UCSD-AML1 (cell line): Measurements from ENCODE around the gene SLC6A15.

Experiments
- DNase-seq: peaks from one replicate; lab custom pipeline; 2025; ENCODE audit not compliant: unreplicated experiment; lab: John Stamatoyannopoulos, UW

SLC6A15 gene

DNA sequence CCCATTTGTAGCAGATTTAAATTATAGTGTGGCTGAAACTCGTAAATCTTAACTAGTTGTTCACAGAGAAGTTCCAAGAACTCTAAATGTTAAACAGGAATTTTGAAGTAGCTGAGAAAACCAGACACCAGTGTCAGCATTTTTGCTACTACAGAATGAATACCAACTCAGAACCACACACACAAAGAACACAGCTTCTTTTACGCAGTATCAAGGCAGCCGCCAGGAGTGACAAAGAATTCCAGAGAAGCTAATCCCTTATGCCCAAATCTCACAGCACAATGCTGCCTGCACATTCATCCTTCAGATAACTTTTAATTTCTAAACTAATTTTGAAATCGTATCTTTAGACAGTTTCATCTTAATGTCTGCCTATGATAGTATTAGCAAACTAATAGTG, 37.4 kb downstream of the SLC6A15 start:
- no peak for DNase-seq

DNA sequence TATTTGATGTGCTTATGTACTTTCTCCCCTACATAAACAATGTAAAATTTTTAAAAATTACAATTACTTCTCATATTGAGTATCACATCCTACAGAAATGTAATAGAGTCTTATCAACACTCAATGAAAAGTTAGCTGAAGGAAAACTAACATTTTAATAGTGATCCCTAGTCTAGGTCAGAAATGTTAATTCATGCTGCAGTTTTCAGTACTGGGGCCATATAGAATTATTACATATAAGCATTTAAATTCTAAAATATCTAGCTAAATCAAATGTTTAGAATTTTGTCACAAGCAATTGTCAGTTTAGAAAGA, 37.8 kb downstream of the SLC6A15 start:
- no peak for DNase-seq

DNA sequence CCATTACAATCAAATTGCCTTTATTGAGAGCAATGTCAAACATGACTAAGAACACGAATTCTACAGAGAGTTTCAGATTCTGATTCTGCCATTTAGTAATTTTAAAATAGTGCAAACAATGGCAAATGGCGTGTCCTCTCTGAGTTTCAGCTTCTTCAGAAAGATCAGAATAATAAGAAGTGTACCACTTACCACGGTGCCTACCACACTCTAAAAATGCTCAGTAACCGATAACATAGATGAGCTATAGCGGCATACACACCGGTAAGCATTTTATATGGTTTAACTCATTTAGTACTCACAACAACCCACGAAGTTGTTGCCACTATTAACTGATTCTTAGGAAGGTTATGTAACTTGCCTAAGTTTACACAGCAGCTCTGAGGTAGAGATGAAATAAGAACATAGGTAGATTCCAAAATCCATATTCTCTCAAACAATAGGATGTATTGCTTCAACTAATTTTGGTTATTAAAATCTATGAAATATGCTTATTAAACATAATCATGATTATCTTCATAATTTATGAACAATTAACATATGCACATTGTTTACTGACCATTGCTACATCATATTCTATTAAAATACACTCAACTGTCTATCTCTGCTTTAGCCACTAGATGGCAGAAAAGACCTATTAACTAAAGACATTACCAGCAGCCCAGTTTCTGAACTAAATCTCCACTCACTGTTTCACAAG, 38.3 kb downstream of the SLC6A15 start:
- no peak for DNase-seq

DNA sequence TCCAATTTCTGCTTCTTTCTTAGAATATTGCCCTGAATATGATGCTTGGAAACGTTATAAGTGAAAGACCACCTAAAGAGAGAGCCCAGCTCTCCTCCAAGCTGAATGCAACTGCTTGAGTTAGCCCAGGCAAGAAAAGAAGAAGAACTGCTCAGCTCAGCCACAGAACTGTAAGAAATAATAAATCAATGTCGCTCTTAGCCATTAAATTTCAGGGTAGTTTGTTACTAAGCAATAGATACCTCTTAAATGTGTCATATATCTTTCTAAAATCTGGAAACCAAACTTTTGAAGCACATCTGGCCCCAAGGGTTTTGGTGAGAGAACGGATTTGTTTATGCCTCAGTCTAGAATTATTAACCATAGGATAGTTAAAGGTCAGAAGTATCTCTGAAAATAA, 50.4 kb downstream of the SLC6A15 start:
- no peak for DNase-seq

DNA sequence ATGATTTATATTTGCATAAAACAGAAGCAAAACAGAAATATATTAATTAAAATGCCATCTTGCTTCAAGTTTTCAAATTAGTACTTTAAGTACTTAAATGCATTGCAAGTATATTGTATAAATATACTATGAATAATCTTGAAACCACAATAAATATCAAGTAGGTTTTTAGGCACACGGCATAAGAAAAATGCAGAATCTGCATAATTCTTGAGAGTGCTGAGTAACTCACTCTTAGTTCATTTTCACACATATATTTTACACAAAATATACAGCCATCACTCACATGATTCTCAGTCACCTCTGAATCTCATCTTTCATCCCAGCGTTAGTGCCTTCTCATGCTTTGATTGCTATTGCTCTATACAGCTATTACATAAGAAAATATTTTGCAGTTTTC, 51.9 kb downstream of the SLC6A15 start:
- no peak for DNase-seq

DNA sequence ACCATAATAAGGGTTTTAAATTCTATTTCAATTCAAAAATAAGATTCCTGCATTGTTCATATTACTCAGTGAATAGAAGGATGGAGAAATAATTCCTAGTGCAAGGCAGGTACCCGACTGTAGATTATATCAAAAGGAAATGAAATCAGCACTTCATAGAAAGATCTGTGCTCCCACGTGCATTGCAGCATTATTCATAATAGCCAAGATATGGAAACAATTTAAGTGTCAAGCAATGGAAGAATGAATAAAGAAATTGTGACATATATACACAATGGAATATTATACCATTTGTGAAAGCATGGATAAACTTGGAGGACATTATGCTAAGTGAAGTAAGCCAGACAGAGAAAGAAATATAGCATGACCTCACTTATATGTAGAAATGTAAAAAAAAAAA, 53.8 kb downstream of the SLC6A15 start:
- no peak for DNase-seq

DNA sequence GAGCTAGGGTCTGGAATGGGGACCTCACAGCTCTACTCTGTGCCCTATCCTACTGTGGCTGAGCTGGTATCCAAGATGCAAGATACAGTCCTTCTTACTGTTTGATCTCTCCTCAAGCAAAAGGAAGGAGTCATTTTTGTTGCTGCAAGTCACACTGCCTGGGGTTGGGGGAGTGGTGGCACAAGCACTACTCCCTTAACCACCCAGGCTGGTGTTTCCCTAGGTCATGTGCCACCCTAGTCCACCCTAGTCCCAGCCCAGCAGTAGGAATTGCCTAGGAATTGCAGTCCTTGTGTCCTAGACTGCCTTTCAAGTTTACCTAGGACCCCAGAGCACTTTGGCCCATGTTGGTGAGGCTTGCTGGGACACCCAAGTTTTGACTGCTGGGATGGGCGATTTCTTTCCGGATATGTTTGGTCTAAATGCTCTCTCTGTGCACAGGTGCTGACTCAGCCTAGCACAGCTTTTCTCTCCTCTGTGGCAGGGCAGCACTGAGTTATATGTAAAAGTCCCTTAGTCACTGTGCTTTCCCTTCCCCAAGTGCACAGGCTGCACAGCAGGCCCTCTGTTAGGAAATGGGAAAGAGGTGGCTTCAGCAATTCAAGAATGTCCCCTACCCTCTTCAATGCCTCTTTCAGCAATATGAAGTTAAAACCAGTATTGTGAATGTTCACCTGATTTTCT, 54.9 kb downstream of the SLC6A15 start:
- no peak for DNase-seq

DNA sequence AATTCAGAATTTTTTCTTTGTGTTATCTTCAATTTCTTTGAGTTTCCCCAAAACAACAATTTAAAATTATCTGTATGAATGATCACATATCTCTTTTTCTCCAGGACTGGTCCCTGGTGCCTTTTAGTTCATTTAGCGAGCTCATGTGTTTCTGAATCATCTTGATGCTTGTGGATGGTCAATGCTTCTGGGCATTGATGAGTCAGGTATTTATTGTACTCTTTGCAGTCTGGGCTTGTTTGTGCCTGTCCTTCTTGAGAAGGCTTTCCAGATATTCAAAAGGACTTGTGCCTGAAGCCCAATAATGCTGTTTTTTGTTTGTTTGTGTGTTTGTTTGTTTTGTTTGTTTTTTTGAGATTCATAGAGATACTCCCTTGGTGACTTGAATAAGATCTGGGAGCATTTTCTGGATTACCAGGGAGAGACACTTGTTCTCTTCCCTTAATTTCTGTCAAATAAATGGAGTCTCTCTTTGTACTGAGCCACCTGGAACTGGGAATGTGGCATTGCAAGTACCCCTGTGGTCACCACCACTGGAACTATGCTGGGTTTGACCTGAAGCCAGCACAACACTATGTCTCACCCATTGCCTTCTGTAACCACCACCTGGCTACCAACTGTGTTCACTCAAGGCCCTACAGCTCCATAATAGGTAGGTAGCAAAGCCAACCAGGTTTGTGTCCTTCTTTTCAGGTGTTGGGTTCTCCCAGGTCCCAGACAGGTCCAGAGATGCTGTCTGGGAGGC, 56.3 kb downstream of the SLC6A15 start:
- DNase-seq = no peak

DNA sequence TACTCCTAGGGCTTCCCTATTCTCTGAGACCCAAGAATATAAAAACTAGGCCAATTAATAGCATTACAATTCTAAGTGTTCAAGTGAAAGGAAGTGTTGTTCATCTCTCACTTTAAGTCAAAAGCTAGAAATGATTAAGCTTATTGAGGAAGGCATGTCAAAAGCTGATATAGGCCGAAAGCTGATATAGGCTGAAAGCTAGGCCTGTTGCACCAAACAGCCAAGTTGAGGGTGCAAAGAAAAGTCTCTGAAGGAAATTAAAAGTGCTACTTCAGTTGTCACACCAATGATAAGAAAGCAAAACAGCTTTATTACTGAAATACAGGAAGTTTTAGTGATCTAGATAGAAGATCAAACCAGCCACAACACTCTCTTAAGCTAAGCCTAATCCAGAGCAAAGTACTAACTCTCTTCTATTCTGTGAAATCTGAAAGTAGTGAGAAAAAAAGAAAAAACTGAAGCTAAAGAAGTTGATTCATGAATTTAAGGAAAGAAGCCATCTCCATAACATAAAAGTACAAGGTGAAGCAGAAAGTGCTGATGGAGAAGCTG, 68.9 kb downstream of the SLC6A15 start:
- no peak for DNase-seq

DNA sequence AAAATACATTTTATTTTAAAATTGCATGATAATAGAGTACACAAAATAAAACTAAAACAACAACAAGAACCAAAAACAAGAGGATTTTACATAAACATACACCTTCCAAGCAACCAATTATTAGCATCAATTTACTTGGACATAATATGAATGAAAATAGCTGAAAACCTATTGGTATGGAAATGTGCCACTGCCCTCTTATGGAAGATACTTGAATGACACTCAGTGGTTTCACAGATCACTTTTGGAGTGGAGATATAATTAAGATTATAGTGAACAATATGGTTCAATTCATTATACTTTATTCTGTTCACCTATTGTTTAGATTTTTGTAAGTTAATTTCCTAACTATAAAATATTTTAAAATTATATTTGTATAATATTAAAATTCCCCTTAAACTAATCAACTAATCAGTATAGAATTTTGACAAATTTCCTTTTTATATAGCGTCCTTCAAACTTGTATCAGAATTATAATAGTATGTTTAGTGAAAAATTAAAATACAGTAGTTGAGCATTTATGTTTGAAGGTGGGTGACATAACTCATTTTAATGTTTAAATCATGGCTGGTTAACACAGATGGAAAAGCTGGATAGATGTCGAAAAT, 70.1 kb downstream of the SLC6A15 start:
- no peak for DNase-seq

DNA sequence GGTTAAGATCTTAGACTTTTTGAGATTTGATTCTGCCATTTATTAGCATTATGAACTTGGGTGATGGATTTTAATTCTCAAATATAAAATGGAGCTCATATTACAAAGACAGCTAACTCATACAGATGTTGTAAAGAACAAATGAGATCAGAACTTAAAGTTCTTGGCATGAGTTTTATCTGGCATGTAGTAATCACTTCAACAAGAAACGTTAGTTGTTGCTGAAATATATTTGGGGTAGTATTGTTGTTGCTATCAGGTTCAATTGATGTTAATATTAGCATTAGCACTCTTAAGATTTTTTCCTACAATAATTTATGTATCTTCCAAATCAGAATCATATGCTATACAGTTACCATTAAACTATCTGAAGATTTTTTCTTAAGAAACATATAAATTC, 71.0 kb downstream of the SLC6A15 start:
- DNase-seq = no peak

DNA sequence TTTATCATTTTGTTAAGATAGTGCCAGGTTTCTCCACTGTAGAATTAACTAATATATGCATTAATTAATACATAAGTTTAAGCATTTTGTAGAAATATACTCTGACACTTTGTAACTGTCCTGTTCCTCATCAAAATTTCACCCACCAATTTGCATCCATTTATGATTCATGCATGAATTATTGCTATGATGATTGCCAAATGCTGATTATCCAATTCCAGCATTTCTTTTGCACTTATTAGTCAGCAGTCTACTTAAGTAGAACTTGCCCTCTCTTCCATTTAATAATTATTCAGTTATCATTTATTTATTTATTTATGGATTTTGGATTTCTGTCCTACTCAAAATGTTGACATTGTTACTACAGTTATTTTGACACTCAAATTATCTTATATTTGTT, 72.2 kb downstream of the SLC6A15 start:
- no peak for DNase-seq

DNA sequence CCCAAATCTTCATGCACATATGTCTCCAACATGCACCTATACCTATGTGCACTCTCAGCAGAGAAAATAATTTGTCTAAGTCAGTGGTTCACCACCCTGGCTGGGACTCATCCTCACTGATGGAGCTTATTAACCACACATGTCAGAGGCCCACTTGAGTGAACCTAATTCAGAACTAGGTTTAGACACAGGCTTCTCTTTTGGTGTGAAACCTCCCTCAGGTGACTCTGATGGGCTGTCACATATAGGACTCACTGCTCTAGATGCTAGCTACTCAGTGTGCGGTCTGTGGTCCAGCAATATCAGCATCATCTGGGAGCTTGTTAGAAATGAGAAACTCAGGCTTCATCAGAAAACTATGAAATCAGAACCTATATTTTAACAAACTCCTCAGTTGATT, 85.7 kb downstream of the SLC6A15 start:
- DNase-seq = no peak

DNA sequence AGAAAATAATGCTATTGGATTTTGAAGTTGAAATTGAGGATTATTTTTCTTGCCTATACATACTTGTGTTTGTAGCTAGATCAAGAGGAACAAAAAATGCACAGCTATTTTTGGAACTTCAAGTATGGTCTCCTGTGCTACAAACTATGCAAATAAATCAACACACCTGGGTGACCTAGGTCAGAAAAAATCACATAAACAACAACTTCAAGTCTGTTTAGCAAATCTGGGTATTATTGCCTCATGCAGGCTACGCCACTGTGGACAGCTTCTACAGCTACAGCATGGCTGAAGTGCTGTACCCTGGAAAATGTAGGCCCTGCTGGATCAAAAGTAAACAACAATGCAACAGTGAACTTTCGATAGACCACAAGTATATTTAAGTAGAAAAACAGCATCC, 87.5 kb downstream of the SLC6A15 start:
- no peak for DNase-seq

DNA sequence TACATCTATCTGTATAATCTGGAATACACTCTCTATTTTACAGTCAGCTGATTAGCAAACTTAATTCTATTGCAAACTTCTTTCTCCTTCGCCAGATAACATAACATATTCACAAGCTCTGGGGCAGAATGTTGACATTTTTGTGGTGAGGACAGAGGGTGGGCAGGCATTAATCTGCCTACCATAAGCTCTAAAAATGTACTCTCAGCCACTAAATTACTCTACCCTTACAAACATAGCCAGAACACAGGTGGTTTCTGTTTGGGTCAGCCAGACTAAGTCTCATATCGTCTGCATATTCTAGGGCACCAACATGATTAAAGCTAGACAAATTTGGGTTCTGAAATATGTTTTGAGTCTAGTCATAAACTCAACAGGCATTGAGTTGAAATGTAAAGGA, 90.1 kb downstream of the SLC6A15 start:
- DNase-seq = no peak

DNA sequence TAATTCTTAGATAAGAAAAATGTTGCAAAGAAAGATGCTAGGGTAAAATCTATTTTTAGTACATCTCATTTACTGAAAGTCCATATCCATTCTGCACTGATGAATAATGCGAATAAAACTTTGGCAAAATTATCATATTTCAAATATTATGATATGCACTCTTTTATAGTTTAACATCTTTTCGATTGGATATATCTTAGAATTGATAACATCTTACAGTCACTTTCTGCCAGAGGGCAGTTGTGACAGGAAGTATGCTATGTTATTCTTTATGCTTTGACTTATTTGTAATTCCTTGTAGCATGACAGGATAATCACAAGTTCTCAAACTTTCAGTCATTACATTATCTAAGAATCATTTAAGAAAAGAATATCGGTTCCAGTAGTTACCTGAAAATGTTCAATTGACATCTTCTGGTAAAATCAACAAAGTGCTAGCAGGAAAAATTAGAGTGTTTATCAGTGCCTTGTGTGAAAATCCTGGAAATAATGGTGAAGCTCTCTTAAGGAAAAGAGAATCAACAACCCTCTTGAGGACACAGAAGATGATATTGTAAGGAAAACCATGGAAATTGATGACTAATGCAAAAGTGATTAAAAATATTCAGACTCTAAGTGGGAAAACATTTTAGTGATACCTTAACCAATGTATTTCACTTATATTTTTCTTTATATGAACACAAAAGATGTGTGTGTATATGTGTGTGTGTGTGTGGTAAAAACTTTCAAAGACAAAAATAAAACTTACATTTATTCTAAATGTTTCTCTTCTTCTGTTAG, 95.5 kb downstream of the SLC6A15 start:
- no peak for DNase-seq

DNA sequence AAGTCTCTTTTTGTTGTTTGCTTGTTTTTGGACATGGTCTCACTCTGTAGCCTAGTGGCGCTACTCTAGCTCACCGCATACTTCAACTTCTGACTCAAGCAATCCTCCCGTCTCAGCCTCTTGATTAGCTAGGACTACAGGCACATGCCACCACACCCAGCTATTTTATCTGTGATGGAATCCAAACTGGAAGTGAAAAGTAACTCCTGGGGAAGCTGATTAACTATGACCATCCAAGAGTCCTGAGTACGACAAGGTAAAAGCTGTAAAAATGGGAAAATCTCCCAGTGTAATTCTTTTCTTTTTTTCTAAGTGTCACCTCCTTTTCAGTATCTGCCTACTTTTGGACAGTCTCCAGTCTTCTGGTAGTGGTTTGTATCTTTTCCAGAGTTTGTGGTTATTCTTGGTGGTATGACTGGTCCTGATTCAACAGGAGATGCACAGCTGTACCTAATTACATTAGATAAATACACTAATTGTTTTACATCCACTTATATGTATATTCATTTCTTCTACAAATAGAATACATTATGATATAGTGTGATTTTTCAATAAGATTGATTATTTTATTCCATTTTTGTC, 97.8 kb downstream of the SLC6A15 start:
- DNase-seq = no peak

DNA sequence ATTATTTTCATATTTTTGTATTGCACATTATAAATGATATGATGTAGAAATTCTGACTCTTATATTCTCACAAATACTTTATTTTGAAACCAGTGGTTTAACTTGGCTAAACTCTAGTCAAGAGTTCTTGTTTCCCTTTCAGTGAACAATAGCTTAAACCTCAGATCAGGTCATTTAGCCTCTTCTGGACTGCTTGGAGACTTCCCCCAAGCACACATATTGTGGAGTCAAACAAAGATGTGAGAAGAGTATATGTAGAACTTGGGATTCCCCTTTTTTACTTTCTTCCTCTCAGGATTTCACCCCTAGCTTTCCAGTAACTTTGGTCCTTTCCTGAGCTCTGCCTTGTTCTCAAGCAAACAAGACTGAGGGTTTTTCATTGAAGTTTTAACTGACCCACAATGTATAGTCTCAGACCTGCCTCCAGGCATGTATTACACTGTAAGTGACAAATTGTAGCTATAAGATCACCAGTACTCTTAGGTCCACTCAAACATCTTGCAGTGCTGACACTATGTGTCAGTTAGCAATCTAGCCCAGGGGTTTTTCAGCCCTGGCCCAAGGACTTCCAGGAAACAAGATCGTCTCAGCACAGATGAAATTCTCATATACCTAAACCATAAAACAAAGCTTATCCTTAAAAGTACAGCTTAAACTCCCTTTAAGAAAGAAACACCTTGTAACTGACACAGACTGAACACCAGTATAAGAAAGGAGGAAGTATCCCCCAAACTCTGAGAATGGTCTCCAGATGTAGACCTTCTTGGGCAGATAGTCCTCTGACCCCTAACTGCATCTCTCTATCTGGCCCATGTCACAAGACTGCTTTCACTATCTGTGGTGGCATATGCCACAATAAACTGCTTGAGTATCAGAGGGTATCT, 98.6 kb downstream of the SLC6A15 start:
- no peak for DNase-seq

DNA sequence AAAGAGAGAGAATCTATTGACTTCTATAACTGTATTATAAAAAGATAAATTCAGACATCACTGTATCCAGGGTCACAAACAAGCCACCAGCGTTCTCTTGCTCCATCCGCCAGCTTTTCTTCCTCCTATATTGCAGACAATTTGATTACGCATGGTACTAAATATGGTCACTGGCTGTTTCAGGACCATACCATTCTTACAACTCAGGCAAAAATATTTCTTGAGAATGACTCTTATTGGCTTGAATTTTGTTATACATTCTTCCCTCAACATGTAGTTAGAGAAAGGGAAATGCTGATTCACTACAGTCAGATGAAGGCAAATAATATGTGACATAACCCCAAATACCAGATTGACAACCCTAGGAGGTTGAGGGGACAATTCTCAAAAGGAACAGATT, 101.3 kb downstream of the SLC6A15 start:
- no peak for DNase-seq

DNA sequence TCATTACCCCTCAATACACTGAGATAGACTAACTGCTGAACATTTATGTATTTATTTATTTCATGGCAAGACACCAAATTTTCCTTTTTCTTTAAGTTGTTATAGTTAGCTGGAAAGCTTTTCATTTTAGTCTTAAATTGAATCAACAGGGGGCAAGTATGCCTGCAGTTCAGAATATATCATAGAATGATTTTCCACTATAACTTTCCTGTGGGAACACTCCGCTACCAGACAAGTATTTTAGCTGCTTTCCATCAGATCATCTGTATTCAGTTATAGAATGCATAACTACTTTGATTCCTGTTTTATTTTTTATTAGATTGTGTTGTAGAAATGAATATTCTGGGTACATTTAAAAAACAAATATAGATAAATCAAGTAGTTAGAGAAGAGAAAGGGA, 102.0 kb downstream of the SLC6A15 start:
- DNase-seq = no peak
